Stimulated activated CD4-positive, alpha-beta T cell treated with anti-CD3 and anti-CD28 coated beads, Interleukin-1b, Interleukin-23, amount 100 ng/mL, for 1 hour (primary cell): Measurements from ENCODE around the gene EIF5AL1.
"Not testable (repeated sequence)": the region's sequence is repeated elsewhere in the genome, so short reads cannot be mapped to it uniquely, and the experiment has no call there.

Experiments used
- DNase-seq, 2 donors: peaks; one replicate each; pipeline ENCODE4 v3.0.0-alpha.2; 2020; ENCODE audit warnings: low read depth in 2 of 2

Gene EIF5AL1

GRCh38 chr10:79487296-79488194 lies 24.8 kb upstream of the EIF5AL1 start:
- DNase-seq, result no peak

- no peak for DNase-seq
These were observed 24.0 kb upstream of the EIF5AL1 start for GRCh38 chr10:79488336-79488735.

- no peak for DNase-seq
These were observed 23.5 kb upstream of the EIF5AL1 start for GRCh38 chr10:79488870-79489269.

- DNase-seq, result no peak
These were observed 21.8 kb upstream of the EIF5AL1 start for GRCh38 chr10:79490400-79491142.

GRCh38 chr10:79491143-79491835 lies 21.0 kb upstream of the EIF5AL1 start:
- DNase-seq, result no peak

GRCh38 chr10:79492256-79492655 lies 20.1 kb upstream of the EIF5AL1 start:
- no peak for DNase-seq

- DNase-seq, result no peak
These were observed 19.5 kb upstream of the EIF5AL1 start for GRCh38 chr10:79492839-79493238.

- no peak for DNase-seq
These were observed 18.5 kb upstream of the EIF5AL1 start for GRCh38 chr10:79493806-79494205.

GRCh38 chr10:79494871-79495705 lies 17.2 kb upstream of the EIF5AL1 start:
- DNase-seq, result no peak

GRCh38 chr10:79495791-79496190 lies 16.5 kb upstream of the EIF5AL1 start:
- no peak for DNase-seq

GRCh38 chr10:79496896-79497295 lies 15.4 kb upstream of the EIF5AL1 start:
- no peak for DNase-seq

GRCh38 chr10:79498291-79498829 lies 14.0 kb upstream of the EIF5AL1 start:
- no peak for DNase-seq

GRCh38 chr10:79502561-79503309 lies 9.6 kb upstream of the EIF5AL1 start:
- no peak for DNase-seq

GRCh38 chr10:79503787-79504186 lies 8.5 kb upstream of the EIF5AL1 start:
- not testable (repeated sequence) for DNase-seq

- not testable (repeated sequence) for DNase-seq
These were observed 7.8 kb upstream of the EIF5AL1 start for GRCh38 chr10:79504483-79504882.

- DNase-seq, result not testable (repeated sequence)
These were observed 7.0 kb upstream of the EIF5AL1 start for GRCh38 chr10:79505328-79505727.

GRCh38 chr10:79505829-79506228 lies 6.5 kb upstream of the EIF5AL1 start:
- DNase-seq, result no peak

GRCh38 chr10:79507440-79508167 lies 4.7 kb upstream of the EIF5AL1 start:
- DNase-seq, result no peak

GRCh38 chr10:79508245-79508644 lies 4.1 kb upstream of the EIF5AL1 start:
- DNase-seq, result not testable (repeated sequence)
